Ureter (tissue), 1 donor: ENCODE results near the gene IL1R2. TPM values are rescaled to one million over a fixed set of nuclear protein-coding genes. Genes with fewer than 3 reads are reported as not detected.

Experiments
- DNase-seq: peaks from one replicate; pipeline ENCODE4 v3.0.0-alpha.2; 2020; ENCODE audit warnings: low spot score
- total RNA-seq: library from RNA; stranded (reverse); gene quantifications from one replicate; pipeline ENCODE4 v1.2.4, GENCODE V29; 2023
- donor health status: DM: yes; HTN: yes; CAD: no.

Gene IL1R2
- total RNA-seq, 1 donor from 2014 or later = 5.9 TPM

DNA sequence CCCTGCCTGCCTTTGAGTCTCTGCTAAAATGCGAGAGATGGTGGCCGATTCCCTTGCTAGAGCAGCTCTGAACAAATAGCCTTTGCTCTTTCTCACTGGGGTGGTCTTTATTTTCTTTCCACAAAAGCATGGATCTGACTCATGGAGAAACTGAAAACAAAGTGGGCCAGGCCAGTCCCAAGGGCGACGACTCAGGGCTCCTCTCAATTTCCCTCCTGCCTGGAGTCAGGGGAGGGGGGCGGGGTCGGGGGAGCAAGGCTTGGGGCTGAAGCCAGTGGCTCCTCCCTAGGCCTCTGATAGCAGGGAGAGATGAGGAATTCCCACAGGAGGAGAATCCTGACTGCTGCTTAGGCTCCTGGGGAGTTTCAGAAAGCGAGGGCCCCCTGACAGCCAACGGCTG is 17.1 kb upstream of the IL1R2 start:
- DNase-seq = no peak

DNA sequence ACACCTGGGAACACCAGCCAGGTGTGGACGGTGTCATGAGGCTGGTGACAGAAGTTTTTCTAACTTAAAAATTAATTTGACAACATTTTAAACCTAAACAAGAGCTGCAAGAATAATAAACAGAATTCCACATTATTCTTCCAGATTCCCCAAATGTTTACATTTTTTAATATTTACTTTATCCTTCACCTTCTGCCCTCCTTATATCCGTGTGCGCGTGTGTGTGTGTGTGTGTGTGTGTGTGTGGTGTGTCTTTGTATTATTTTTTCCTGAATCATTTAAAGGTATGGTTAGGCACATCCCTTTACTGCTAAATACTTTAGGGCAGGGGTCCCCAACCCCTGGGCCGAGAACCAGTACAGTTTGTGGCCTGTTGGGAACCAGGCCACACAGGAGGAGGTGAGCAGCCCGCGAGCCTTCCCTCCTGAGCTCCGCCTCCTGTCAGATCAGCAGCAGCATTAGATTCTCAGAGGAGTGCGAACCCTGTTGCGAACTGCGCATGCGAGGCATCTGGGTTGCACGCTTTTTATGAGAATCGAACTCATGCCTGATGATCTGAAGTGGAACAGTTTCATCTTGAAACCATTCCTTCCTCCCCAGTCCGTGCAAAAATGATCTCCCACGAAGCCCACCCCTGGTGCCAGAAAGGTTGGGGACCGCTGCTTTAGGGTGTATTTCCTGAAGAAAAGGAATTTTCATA is 16.4 kb upstream of the IL1R2 start:
- DNase-seq = no peak

DNA sequence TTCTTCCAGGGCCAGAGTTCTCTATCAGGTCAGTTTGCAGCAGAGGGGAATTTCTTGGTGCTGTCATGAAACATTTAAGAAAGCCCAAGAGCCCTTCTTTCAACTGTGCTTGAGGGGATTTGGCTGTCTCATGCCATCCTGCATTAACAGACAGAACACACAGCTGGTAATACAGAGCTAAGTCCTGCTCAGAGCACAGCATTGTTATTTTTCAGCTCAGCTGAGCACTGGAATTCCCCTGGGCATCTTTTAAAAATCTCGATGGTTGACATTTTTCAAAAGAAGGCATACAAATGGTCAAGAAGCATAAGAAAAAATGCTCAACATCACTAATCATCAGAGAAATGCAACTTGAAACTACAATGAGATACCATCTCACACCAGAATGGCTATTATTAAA is 14.9 kb upstream of the IL1R2 start:
- DNase-seq = no peak

DNA sequence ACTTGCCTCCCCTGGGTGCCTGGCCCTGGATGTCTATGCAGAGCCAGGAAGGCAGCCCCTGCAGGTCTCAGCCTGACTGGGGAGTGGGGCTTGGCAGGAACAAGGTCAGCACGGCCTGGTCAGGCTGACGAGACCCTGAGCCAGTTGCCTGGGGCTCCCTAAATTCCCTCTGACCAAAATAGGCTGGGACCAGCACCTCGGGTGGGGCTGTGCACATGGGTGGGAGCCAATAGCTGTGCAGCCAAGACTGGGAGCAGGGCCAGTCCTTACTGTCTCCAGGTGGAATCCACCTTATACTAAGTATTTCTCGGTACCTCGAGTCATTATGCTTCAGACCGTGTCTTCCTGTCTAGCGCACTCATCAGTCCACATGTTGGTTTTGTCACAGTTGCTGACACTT is 11.4 kb upstream of the IL1R2 start:
- no peak for DNase-seq

DNA sequence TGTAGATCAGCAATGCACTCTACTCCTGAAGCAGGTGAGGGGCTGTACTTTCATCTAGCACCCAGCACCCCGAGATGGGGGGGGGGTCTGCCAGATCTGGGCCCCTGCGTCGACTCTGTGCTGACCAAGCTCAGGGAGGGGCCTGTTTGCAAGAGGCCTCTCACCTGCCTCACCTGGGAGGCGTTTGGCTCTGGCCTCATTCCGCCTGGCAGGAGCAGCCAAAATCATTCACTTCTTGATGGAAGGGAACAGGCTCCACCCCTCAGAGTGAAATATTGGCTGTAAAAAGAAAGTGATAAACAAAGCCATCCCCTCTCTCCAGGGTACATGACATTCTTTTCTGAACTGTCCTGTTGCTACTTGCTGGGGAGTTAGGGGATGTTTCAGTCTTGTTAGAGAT is 10.7 kb upstream of the IL1R2 start:
- no peak for DNase-seq

DNA sequence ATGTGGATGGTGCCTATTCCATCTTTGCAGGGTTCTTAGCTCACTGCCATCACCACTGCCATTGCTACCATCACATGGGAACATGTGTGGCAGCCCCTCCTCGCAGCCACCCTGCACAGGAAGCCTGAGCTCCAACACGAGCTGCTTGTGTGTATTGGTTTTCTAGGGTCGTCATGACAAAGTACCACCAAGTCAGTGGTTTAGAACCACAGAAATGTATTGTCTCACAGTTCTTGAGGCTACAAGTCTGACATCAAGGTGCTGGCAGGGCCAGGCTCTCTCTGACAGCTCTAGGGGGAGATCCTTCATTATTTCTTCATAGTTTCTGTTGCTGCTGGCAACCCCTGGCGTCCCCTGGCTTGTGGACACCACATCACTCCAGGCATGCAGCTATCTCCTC is 10.3 kb upstream of the IL1R2 start:
- no peak for DNase-seq

DNA sequence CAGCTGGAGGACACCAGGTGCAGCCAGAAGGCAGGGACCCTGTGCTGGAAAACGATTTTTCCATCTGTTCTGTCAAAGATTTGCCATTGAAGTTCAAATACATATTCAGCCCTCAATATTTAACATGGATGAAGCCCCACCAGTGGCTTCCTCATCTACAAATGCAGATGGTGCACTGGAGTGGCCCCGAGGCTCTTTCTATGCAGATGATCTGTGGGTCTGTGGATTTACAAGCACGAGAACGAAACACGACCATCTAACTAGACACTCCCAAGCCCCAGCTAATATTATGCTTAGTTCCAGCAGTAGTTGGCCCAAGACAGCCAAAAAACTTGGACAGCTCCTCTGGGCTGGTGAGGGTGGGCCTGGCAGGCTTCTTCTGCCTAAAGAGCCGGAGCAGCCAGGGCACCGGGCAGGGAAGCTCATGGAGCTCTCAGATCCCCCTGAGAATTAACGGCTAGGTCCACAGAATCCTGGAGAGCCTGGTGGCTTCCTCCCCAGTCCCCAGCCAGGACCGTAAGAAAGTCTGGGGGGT is 9.2 kb upstream of the IL1R2 start:
- DNase-seq = no peak

DNA sequence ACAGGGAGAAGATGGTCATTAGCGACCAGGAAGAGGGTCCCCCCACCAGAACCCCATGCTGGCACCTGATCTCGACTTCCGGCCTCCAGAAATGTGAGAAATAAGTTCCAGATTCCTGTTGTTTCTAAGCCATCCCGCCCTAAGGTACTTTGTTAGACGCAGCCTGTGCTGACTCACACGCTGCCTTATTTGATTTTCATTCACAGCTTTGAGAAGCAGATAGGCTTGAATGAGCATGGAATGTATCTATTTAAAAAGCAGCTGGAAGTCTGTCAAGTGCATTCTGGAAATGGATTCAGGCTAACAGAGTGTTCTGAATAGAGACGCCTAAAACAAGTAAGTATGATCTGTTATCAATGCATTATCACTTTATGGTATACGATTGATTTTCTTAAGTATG is 8.3 kb upstream of the IL1R2 start:
- no peak for DNase-seq

DNA sequence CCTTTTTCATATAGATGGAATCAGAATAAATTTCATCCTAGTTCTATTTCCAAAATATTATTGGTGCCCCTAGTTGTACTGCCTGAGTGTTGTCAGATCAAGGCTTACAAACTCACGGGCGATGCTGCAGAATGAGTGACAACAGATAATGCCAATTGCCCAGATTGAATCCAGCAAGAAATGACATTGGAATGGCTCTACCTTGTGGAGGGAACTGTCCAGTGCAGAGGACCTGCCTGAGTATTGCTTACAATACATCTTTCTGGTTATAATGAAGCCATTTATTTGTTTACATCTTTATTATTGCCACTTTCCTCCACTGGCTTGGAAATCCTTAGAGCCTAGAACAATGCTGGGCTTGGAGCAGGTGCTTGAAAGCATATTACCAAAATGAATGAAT is 7.8 kb upstream of the IL1R2 start:
- no peak for DNase-seq

DNA sequence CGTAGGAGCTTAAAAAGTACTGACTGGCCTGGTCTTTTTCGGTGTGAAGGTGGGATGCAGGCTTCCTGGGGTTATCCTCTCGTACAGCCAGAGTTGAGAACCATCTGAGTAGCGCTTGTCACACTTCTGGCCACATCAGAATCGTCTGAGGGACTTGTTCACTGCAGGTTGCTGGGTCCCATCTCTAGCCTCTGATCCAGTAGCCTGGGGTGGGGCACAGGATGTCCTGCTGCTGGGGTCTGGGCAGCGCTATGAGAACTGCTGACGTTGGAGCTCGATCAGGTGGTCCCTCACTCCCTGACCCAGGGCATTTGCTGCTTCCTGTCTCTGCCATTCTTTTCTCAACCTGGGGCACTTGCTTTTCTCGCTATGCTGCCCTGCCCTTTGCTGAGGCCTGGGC is 7.1 kb upstream of the IL1R2 start:
- no peak for DNase-seq

DNA sequence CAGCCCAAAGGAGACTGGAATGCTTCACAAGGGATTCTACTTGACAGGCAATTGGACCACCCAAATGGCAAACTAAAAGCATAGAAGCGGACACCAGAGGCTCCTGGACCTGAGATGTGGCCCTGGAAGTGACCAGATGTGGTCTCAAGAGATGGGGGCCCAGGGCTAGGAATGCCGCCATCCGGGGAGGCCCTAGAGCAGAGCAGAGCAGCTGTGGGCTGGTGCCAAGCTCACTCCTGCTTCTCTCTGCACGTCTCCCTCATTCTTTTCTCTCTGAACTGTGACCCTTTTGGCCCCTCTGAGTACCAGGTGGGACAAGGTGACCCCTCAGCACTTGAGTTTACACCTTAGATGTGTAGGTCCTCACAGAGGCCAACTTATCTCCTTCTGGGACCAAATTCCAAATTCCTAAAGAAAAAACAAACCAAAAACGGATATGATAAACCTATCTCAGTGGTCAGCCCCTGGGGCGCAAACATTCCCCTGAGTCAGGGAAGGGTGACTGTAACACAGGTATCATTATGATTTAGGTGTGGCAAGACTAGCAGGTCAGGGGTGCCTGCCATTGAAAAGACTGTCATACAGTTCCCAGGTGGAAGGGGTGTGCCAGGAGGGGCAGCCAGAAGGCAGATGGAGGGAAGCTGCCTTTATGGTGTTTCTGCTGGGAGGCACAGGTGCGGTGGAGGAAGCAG is 6.5 kb upstream of the IL1R2 start:
- no peak for DNase-seq

DNA sequence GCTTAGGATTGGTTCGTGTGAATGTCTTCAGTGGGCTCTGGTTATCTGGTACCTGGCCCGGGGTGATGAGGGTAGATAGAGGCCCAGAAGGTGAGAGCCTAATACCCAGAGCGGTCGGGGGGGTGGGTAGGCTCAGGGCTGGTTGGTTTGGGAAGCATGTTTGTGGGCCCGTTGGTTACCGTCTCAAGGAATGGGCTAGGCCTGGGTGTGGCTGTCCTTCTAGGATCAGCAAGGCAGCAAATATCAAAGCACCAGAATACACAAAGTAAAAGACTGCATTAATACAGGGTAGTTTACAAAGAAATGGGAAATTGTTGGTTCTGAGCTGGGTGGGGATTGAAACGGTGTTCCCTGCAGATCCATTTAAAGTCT is 6.0 kb upstream of the IL1R2 start:
- DNase-seq = no peak

DNA sequence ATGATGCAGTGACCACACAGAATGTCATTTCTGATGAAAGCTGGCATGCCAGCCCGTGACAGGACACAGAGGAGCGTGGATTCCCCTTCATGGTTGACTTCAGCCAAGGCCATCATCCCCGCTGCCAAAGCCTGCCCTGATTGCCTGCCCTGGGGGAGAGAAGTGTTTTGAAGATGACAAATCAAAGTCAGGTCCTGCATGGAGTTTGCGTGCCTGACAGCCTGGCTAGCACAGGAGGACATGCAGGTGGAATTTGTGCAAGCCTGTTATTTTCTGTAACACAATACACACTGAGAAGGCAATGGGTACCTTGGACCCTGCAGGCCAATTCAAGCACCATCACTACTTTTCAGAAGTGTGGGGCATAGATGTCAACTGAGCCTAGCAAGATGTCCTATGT is 5.4 kb upstream of the IL1R2 start:
- DNase-seq = no peak

DNA sequence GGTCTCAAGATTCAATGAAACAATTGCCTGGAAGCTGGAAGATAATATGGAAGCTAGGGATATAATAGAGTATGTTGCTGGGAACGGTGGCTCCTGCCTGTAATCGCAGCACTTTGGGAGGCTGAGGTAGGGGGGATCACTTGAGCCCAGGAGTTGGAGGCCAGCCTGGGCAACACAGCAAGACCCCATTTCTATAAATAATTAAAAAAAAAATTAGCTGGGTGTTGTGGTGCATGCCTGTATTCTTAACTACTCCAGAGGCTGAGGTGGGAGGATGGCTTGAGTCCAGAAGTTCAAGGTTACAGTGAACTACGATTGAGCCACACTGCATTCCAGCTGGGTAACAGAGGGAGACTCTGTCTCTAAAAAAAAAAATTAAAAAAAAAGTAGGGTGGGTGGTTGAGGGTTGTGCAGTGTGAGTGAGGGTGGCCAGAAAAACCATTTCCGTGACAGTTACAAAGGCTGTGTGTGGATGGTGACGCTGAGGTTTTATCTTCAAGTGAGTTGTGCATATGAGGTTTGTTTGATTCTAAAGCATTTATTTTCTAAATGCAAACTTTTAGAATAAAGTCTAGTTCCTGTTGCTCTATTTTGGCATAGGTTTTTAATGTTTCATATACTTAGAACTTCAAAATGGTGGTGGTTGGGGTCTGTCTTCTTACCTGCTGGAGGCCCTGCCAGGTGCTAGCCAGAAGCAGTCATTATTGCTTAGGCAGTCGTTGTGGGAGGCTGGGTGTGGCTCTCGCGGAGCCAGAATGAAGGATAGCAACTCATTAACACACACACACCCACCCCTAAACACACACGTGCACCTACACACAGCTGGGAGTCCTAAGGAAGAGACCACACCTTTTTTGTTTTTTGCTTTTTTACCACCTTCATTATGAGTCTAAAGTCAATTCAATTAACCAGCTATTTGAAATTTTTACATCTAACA is 4.7 kb upstream of the IL1R2 start:
- no peak for DNase-seq

DNA sequence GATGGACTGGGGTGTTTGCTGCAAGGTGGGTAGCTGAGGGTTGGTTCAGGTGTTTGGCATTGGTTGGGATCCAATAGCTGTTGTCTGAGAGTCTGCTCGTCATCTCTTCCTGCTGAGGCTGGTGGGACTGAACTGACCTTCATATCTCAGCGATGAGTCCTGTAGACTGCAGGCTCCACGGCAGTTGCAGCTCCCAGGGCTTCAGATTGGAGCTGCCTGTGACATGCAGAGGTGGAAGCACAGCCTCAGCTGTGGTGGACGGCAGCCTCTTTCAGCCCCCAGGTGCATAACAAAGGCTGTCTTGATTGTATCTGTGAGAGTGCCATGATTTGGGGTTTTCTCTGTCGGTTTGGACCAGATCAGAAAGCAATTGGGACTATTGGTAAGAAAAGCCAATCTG is 3.9 kb upstream of the IL1R2 start:
- no peak for DNase-seq

DNA sequence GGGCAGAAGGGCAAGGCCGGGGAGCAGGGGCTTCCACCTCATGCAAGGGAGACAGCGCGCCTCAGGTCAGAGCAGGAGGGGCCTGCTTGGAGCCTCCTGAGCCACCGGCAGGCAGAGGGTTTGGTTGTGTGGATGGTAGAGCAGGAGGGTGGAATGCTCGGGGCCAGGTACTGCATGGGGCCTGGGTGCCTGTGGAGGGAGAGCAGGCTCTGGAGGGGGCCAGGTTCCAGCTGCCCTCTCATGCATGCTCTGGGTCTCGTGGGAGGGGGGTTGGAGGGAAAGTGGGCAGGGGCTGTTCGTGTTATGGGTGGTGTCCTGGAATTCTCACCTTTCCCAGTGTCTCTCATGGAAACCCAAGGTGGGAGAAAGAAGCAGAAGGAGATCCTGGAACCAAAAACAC is 3.2 kb upstream of the IL1R2 start:
- no peak for DNase-seq

DNA sequence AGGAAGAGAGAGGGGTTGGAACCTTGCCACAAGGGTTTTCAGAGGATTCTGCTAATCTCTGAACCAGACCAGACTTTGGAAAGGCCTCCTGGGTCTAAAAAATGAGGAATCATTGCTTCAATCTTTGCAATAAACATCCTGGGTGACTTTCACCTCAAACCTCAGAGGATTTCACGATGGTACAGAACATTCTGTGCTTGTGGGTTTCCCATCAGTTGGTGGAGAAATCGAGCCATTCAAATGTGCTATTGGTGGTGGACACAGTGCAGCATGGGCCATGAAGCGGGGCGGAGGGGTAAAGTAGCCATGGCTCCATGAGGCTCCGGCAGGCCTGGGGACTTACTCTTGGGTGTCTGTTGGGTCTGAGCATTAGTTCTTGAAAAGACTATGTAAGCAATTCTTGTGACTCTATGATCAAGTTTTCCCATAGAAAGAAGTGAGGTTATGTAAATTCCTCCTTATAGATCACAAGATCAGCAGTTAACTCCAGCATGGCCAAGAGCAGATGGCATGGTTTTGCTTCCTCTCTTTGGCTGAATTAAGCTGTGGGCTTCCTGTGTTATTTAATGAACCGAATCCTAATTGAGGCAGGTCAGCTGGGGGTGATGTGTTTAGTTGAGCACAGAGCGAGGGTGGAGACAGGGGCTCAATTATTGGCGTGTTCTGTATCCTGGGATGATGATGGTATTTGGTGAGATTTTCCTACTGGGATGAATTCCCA is 1.9 kb upstream of the IL1R2 start:
- no peak for DNase-seq

DNA sequence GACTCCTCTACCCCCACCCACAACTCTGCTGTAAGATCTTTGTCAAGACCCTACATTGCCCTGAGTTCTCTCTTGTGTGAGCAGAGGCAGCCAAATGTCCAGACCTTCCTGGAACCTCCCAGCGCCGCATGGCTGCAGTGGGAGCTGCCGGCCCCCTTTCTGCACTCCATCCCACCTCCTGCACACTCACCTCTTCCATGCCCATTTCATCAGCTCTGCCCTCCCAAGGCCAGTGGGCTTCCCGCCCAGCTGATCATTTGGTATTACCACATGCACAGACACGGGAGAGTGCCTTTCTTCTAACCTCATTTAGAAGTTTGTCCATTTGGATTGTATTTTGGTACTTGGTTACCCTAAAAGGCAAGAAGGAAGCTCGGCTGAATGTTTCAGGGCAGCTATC is 2.0 kb downstream of the IL1R2 start:
- no peak for DNase-seq

DNA sequence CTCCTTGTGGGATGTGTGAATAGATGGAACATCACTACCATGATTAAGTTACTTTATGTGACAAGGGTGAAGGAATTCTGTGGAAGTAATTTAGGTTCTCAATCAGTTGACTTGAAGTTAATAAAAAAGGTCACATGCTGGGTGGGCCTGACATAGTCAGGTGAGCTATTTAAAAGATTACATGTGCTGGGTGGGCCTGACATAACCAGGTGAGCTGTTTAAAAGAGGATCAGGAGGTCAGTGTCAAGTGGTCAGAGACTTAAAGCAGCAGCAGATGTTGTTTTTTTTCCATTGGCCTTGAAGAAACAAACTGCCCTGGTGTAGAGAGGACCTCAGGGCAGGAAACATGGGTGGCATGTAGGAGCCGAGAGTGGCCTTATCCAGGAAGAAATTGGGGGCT is 3.3 kb downstream of the IL1R2 start:
- DNase-seq = no peak

DNA sequence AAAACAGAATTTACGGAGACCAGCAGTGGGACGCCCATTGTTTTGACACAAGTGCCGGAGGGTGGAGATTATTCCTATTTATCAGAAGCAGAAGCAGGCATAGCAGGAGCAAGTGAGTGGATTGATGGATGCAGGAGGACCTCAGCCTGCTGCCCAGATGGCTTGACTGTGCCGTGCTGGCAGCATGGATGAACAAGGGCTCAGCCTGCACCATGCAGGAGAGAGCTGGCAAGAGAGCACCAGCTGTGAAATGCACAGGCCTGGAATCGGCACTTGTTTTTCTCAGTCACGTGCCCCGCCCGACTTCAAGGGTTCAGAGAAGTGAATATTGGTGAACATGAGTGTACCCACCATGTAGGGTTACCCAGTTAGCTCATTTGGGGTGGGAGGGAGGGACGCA is 4.0 kb downstream of the IL1R2 start:
- no peak for DNase-seq

DNA sequence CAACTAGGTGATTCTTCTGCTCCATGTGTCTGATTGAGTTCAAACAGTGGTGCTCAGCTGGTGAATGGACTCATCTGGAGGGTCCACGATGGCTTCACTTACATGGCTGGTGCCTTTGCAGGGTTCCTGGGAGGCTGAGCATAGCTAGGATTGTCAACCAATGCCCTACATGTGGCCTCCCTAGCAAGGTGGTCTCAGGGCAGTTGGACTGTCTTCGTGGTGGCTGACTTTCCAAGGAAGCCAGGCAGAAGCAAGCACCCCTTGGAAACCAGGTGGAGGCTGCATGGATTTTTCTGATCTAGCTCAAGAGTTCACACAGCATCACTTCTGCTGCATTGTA is 6.8 kb downstream of the IL1R2 start:
- no peak for DNase-seq
